GM12891 (cell line): ENCODE results near the gene BOLA2.
"Not testable (repeated sequence)": the region's sequence is repeated elsewhere in the genome, so short reads cannot be mapped to it uniquely, and the experiment has no call there.

ENCODE experiments used
- PAX5 ChIP-seq: IDR thresholded peaks from 2 replicates; pipeline ENCODE4 v1.6.1; 2011; ENCODE audit warnings: low read length, moderate library complexity, mild to moderate bottlenecking; ENCODE audit not compliant: insufficient read depth, severe bottlenecking
- POLR2A ChIP-seq: IDR thresholded peaks from 2 replicates; pipeline ENCODE4 v1.6.1; 2011; ENCODE audit warnings: low read depth, low read length, control low read depth
- POLR2AphosphoS5 ChIP-seq: IDR thresholded peaks from 2 replicates; pipeline ENCODE4 v1.6.1; 2011; ENCODE audit warnings: low read depth, low read length, control low read depth
- POU2F2 ChIP-seq: IDR thresholded peaks from 2 replicates; pipeline ENCODE4 v1.6.1; 2011; ENCODE audit warnings: low read depth, mild to moderate bottlenecking, control low read depth, low read length, moderate library complexity
- SPI1 ChIP-seq: IDR thresholded peaks from 2 replicates; pipeline ENCODE4 v1.6.1; 2011; ENCODE audit warnings: low read depth, low read length, control low read depth
- TAF1 ChIP-seq: IDR thresholded peaks from 2 replicates; pipeline ENCODE4 v1.6.1; 2011; ENCODE audit warnings: low read depth, low read length, control low read depth

- not testable (repeated sequence) for TF ChIP-seq TAF1, POLR2A, POLR2AphosphoS5, SPI1, POU2F2, PAX5
Observed at GRCh38 chr16:29472065-29472464, 17.9 kb upstream of the BOLA2 start.
